Esophagus muscularis mucosa (tissue), 4 donors: ENCODE data around the gene AGA.

Experiments used
- CTCF ChIP-seq, 3 experiments: fragments of 200-600 bp in 2 of 3; fragments of 450-650 bp in 1 of 3; sonication (generic) in 2 of 3; IDR thresholded peaks; one replicate each; pipeline ENCODE4 v1.5.1; 2017 to 2019; ENCODE audit warnings: antibody characterized with exemption in 3 of 3, mild to moderate bottlenecking in 2 of 3, moderate library complexity in 1 of 3
- EP300 ChIP-seq: sonication (generic); formaldehyde crosslinking; IDR thresholded peaks from one replicate; pipeline ENCODE4 v1.6.1; 2017; ENCODE audit warnings: antibody characterized with exemption
- POLR2A ChIP-seq: fragments of 450-650 bp; IDR thresholded peaks from one replicate; pipeline ENCODE4 v1.6.1; 2017; ENCODE audit warnings: antibody characterized with exemption, moderate library complexity, mild to moderate bottlenecking, low read depth
- POLR2AphosphoS5 ChIP-seq, 2 donors: sonication (generic); formaldehyde crosslinking; IDR thresholded peaks; one replicate each; pipeline ENCODE4 v1.6.1; 2017; ENCODE audit warnings: antibody characterized with exemption in 2 of 2

- TF ChIP-seq CTCF (IDR thresholded peaks at IDR 0.05) (no peak), POLR2A (no peak), POLR2AphosphoS5 (IDR thresholded peaks at IDR 0.05) (no peak), EP300 (no peak)
Observed at GRCh38 chr4:177441061-177441802, 1.0 kb downstream of the AGA start.
